AG10803 (cell line): ENCODE results near the gene OPRL1.
A peak's percentile ranks its signal among the peaks of the same experiment; 100 is the strongest.

ENCODE experiments used
- DNase-seq: peaks from one replicate; pipeline ENCODE4 v3.0.0; 2010; ENCODE audit warnings: low read depth
- H3K4me3 ChIP-seq: 2 replicates; pipeline ENCODE4 v1.5.1; 2011; ENCODE audit warnings: mild to moderate bottlenecking, low read length, control low read depth
- CTCF ChIP-seq: conservative IDR thresholded peaks from 2 replicates; pipeline ENCODE4 v1.5.1; 2011; ENCODE audit warnings: mild to moderate bottlenecking, low read length, control low read depth, inconsistent platforms

OPRL1 gene

DNA sequence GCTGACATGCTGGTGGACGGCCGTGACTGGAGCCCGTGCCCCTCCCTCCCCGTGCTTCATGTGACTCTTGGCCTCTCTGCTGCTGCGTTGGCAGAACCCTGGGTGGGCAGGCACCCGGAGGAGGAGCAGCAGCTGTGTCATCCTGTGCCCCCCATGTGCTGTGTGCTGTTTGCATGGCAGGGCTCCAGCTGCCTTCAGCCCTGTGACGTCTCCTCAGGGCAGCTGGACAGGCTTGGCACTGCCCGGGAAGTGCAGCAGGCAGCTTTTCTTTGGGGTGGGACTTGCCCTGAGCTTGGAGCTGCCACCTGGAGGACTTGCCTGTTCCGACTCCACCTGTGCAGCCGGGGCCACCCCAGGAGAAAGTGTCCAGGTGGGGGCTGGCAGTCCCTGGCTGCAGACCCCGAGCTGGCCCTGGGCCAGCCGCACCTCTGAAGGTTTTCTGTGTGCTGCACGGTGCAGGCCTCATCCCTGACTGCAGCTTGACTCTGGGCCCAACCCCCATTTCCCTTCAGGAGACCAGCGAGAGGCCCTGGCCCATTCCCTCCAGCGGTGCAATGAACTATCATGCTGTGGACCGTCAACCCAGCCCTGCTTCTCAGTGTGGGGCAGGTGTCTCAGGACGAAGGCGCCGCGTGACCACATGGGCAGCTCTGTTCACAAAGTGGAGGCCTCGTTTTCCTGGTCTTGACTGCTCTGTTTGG, 19.4 kb downstream of the OPRL1 start:
- no peak for DNase-seq
- H3K4me3 ChIP-seq, result no peak overlapping the region
- TF ChIP-seq CTCF, result no peak

GRCh38 chr20:64099880-64100565, 20.1 kb downstream of the OPRL1 start:
- no peak for DNase-seq
- TF ChIP-seq CTCF, result no peak
- H3K4me3 ChIP-seq, result no peak overlapping the region

- TF ChIP-seq CTCF, result no peak
- H3K4me3 ChIP-seq, result no peak overlapping the region
- DNase-seq, result no peak
Observed at GRCh38 chr20:64100566-64100888, 20.6 kb downstream of the OPRL1 start.

- DNase-seq, result no peak
- H3K4me3 ChIP-seq, result no peak overlapping the region
- no peak for TF ChIP-seq CTCF
Observed at GRCh38 chr20:64100946-64101688, 21.2 kb downstream of the OPRL1 start.

DNA sequence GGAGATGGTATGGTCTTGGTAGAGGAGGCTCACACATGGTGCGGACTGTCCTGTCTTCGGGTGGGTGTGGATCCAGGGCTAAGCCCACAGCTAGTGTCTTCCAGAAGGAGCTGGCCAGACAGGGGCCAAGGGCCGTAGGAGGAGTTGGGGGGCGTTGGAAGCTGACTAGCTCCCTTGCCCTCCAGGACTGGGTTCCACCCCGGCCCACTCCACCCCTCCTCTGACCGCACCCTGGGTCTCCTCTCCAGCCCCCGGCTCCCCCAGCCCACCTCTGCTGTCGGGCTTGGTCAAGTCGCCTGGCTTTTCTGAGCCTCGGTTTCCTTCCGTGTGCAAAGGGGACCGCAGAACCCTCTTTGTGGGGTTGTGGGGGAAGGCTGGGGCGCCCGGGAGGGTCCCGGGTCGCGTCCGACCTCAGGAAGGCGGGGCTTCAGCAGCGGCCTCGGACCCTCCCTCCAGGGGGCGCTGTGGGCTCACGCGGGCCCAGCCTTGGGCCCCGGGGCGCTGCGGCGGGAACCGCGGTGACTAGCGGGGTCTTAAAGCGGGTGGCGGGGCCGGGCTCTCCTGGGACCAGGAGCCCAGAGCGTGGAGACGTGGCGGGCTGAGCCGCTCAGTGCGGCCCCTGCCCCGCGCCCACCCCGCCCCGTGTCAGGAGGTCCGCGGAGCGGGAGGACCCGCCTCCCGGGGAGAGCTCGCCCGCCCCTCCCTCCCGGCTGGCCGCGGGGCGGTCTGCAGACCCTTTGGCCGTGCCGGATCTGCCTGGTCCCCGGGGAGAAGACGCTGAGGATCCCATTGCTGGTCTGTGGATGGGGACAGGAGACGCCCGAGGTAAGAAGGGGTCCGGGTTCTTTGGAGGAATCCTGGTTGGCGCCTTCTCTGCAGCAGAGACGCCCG, 22.1 kb downstream of the OPRL1 start:
- no peak for DNase-seq
- no peak overlapping the region for H3K4me3 ChIP-seq
- TF ChIP-seq CTCF, result peak; percentile 36

GRCh38 chr20:64102647-64103354, 22.9 kb downstream of the OPRL1 start:
- DNase-seq, result no peak
- no peak for TF ChIP-seq CTCF
- no peak overlapping the region for H3K4me3 ChIP-seq
